ENCODE data around the gene USP25.
A peak's percentile ranks its signal among the peaks of the same experiment; 100 is the strongest.

The USP25 gene

DNA sequence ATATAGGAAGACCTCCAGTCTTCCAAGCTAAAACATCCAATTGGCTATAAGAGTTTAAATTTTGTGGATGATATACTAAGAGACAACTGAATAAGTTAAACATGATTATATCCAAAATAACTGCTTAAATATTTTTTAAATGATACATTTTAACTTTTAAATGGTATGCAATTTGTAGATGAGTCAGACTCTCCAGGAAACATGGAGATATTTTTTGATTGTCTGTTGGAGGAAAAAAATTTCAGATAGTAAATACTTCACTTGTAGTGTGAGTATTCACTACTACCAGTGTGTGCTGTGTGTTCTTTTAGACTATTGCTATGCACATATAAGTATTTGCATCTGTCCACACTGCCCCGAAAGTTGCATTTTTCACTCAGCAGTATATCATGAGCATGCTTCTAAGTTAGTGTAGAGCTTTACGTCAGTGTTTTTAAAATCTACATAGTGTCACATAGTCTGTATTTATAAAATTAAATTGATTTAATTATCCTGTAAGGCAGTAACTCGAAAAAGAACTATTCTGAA, 91.1 kb downstream of the USP25 start:
- DNase-seq: no peak

- DNase-seq: peak; percentile 30
Observed at GRCh38 chr21:15823486-15824150, 93.8 kb downstream of the USP25 start.

- DNase-seq: no peak
Observed at GRCh38 chr21:15825700-15826099, 95.9 kb downstream of the USP25 start.

DNA sequence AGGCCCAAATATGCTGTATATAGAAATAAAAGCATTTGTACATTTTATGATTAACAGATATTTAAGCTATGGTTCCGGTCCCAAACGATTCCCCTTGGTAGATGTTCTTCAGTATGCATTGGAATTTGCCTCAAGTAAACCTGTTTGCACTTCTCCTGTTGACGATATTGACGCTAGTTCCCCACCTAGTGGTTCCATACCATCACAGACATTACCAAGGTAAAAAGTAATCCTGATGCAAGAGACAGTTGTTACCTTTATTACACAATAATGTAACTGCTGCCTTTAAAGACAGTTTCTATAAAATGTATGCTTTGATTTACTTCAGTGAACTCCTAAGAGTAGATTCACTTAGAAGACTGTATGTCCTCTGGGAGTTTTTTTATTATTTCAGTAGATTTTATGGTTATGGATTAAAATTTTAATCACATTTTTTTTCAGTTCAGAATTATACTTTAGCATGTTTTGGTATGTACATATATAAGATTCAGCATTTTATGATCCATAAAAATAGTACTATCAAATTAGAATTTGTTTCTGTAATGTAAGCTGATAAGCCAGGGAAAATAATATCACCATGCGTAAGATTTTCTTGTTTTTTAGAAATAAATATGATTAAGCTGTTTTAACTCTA, 96.5 kb downstream of the USP25 start:
- peak; percentile 54 for DNase-seq

DNA sequence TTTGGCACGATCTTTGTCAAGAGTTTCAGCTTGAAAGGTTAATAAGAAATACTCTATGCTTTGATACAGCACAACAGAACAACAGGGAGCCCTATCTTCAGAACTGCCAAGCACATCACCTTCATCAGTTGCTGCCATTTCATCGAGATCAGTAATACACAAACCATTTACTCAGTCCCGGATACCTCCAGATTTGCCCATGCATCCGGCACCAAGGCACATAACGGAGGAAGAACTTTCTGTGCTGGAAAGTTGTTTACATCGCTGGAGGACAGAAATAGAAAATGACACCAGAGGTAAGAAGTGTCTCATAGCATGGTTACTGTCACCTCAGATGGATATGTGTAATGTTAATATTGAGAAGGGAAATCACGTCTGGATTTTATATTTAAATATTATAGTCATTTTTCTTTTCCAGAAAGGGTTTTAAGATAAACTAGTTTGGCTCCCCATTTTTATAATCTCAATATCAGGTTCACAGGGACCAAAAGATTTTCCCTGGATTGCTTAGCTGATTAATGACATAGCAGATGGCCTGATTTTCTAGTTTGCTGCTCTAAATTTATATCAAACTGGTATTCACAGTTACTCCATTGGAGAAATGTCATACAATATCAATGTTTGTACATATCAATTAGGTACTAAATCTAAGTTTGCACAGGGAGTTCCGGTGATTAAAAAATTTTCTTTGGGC, 97.3 kb downstream of the USP25 start:
- DNase-seq: no peak

- no peak for DNase-seq
Observed at GRCh38 chr21:15831497-15831896, 101.7 kb downstream of the USP25 start.

DNA sequence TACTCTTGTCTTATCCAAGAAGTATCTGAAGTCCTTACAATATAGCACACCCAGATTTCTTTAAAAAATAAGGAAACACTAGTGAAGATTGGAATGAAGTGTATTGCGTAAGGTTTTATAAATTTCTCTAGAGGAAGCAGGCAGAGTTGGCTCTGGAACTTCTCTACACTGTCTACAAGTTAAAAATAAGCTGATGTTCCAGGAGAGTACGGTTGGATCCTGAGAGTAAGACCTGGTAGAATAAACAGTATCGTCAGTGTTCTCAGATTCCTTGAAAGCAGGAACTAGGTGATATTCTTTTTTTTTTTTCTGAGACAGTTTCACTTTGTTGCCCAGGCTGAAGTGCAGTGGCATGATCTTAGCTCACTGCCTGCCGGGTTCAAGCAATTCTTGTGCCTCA, 107.9 kb downstream of the USP25 start:
- DNase-seq: no peak

- DNase-seq: no peak
Observed at GRCh38 chr21:15839026-15839425, 109.2 kb downstream of the USP25 start.

GRCh38 chr21:15839601-15840000, 109.8 kb downstream of the USP25 start:
- no peak for DNase-seq

- DNase-seq: no peak
Observed at GRCh38 chr21:15840406-15840805, 110.6 kb downstream of the USP25 start.

DNA sequence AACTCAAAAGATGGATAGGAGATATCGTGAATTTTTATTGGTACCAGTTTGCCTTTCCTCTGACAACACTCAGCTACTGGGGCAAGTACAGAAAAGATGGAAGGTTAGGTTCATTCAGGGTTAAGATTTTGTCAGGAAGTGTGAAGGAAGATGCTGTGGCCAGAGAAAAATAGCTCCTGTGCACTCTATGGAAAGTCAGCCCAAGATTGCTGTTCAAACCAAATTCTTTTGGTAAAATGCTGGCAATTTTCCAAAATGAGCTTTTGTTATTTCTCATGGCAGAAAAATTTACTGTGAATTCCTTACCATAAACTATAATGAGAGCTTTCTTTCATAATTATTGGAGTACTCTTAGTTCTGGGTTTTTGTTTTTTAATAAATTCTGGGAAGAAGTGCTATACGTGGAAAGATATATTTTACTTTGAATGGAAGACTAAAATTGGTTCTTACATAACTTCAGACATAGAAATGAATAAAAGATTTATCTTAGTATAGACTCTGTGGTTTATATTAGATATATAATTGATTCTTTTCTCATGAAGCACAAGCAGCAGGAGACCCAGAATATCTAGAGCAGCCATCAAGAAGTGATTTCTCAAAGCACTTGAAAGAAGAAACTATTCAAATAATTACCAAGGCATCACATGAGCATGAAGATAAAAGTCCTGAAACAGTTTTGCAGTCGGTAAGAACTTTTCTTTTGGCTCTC, 112.2 kb downstream of the USP25 start:
- no peak for DNase-seq

DNA sequence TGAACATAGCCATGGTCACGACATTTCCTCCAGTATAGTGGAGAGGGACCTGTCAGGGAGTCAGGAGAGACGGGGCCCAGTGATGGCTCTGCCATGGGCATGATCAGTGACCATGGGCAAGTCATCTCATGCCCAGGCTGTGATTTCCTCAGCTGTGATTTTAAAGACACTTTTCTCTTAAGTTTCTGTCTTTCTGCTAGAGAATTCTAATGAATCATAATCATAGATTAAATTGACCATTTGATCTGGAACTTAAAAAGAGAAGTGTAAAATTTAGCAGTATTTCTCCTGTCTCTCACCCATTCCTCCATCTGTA, 112.7 kb downstream of the USP25 start:
- DNase-seq: no peak

- no peak for DNase-seq
Observed at GRCh38 chr21:15843766-15844165, 114.0 kb downstream of the USP25 start.

DNA sequence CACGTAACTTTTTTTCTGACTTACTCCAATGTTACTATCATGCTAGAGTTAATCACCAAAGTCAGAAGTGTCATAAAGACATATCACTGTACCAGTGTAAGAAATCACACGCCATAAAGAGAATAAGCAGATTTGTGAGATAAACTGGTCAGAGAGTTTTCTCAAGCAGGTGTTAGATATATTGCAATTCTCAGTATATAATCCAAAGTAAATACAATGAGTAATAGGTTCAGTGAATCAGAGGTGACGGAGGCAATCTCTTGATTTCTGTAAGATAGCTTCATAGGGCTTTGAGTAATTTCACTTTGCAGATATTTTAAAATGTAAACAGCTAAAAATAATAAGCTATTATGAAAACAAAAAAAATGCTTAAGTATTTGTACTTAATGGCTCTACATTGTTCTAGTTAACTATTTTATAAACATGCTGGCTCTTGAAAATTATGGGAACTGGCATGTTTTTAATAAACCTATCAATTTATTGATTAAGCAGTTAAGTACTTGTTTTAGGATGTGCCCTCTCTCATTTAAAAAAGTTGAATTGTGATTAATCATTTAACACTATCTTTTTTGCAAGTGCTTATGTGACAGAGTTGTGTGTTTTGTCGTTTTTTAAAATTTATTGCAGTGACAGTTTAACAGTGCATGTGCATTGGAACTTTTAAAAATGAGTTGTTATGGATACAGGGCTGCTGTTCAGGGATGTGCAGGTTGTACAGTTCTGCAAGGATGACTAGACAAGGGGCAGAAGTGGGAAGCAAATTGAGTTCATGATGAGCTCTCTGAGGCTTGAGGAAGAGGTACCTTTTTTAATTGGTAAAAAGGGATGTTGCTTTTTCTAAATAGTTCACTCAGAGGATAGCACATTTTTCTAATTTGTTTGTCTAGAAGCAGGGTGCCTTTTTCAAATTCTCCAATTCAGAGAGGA, 119.1 kb downstream of the USP25 start:
- DNase-seq: no peak

DNA sequence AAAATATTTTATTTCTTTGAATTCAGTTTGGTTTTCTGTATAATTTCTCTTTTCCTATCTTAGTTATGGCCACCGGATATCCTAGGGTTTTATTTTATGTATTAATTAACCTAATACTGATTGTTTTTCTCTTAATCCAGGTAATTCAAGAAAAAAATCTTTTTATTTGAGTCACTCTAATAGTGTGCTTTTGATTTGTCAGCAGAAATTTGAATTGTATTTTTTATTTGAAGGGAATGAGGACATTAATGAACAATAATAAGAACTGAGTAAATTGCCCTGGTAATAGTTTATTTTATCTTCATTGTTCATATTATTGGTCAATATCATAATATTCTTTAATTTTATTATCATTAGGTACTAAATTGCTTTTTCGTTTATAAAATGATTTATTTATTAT, 120.1 kb downstream of the USP25 start:
- DNase-seq: no peak

DNA sequence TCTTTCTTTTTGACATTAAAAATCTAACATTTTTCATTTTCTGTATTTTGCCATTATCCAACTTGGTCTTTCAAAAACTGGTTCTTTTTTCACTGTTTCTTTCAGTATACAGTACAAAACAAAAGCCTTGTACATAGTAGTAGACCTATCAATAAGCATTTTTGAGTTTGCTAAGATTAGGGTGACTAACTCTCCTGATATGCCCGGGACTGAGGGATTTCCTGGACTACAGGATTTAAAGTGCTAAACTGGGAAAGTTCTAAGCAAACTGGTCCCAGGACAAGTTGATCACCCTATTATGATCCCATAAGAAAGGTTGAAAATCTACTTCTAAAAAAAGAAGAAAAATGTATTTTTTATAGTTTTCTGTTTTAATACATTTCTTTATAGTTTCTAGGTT, 120.9 kb downstream of the USP25 start:
- DNase-seq: no peak

DNA sequence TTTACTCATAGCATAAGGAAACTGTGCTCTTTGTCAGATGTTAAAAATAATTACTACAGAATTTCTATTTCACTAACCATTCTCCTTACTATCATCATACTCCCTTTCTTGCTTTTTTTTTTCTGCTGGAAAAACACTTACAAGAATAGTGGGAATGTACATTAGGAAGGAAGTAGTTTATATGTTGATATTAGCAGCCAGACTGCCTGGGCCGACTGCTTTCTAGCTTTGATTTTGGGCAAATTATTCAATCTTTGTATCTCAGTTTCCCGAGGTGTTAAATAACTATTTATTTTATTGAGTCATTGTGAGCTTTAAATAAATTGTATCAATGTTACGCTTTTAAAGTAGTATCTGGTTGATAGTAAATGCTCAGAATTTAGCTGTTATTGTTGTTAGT, 122.4 kb downstream of the USP25 start:
- no peak for DNase-seq

DNA sequence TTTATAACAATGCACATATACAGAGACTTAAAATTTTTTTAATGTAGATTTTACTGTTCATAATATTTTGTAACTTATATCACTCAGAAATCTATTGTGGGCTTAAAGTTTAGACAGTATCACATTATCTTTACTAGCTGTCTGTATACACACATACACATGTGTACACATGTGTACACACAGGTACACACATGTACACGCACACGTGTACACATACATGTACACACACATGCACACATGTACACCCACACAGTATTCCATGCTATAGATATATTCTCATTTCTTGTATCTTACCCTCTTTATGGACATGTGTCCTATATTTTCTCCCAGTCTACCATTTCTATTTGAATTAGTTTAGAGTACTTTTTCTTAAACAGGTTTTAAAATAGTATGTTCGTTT, 123.3 kb downstream of the USP25 start:
- no peak for DNase-seq

GRCh38 chr21:15856813-15857212, 127.0 kb downstream of the USP25 start:
- DNase-seq: no peak

- DNase-seq: no peak
Observed at GRCh38 chr21:15857740-15858139, 128.0 kb downstream of the USP25 start.

DNA sequence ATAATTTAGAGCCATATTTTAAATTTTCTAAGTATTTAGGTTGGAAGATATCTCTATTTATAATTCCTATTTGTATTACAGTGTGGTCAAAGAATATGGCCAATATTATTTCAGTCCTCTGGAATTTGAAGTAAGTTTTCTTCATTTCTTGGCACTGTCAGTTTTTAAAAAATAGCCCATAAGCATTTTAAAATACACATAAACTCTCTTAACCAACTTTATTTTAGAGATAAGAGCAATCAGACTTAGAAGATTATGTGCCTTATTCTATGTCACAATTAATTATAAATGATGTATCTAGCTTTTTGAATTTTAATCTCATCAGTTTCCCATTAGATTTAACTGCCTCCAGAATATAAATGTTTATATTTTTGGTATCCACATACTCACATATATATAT, 130.8 kb downstream of the USP25 start:
- DNase-seq: no peak

DNA sequence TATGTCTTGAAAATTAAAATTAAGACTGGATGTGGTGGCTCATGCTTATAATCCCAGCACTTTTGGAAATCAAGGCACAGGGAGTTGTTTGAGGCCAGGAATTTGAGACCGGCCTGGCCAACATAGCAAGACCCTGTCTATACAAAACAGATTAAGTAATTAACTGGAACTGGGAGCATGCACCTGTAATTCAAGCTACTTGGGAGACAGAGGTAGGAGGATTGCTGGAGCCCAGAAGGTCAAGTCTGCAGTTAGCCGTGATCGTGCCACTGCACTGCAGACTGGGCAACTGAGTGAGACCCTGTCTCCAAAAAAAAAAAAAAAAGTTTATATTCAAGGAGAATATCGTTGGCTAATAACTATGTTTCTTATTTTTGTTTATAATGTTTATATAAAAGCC, 139.2 kb downstream of the USP25 start:
- DNase-seq: no peak

DNA sequence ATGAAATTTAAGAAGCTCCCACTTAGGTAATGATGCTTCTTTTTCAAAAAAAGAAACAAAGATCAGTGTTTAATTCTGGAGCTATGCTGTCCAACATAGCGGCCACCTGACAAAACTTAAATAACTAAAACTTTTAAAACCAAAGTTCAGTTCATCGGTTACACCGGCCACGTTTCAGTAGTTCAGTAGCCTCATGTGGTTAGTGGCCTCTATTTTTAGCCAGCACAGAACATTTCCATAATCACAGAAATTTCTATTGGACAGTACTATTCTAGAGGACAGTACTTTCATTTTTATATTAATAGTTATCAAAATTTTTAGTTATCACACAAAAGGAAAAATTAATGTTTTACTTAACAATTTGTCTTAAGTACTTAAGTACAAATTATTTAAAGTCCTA, 141.0 kb downstream of the USP25 start:
- DNase-seq: no peak

All from activated CD4-positive, alpha-beta T cell treated with anti-CD3 and anti-CD28 coated beads, Interleukin-10, Interleukin-2, amounts not matched to agents 100 ng/mL and 50 ng/mL, durations not matched to agents 16 hours and 8 hours (primary cell).